Stimulated activated naive CD8-positive, alpha-beta T cell treated with anti-CD3 and anti-CD28 coated beads, Interleukin-15, Interleukin-2, amounts not matched to agents 100 ng/mL and 50 ng/mL, for 24 hours (primary cell): ENCODE results near the gene GPATCH1.
A peak's percentile ranks its signal among the peaks of the same experiment; 100 is the strongest.
"Not testable (repeated sequence)": the region's sequence is repeated elsewhere in the genome, so short reads cannot be mapped to it uniquely, and the experiment has no call there.

Experiments used
- H3K27ac Mint-ChIP-seq: one replicate; pipeline ENCODE4 v1.8.0; 2021; ENCODE audit warnings: mild to moderate bottlenecking, mixed read lengths
- H3K27me3 Mint-ChIP-seq: one replicate; pipeline ENCODE4 v1.8.0; 2021; ENCODE audit warnings: mixed read lengths
- H3K36me3 Mint-ChIP-seq: one replicate; pipeline ENCODE4 v1.8.0; 2021; ENCODE audit warnings: low read depth, mixed read lengths
- H3K4me1 Mint-ChIP-seq: one replicate; pipeline ENCODE4 v1.8.0; 2021; ENCODE audit warnings: low read depth, mixed read lengths
- H3K4me3 Mint-ChIP-seq: one replicate; pipeline ENCODE4 v1.8.0; 2021; ENCODE audit warnings: mild to moderate bottlenecking, mixed read lengths
- H3K9me3 Mint-ChIP-seq: one replicate; pipeline ENCODE4 v1.8.0; 2021; ENCODE audit warnings: mixed read lengths

The GPATCH1 gene

DNA sequence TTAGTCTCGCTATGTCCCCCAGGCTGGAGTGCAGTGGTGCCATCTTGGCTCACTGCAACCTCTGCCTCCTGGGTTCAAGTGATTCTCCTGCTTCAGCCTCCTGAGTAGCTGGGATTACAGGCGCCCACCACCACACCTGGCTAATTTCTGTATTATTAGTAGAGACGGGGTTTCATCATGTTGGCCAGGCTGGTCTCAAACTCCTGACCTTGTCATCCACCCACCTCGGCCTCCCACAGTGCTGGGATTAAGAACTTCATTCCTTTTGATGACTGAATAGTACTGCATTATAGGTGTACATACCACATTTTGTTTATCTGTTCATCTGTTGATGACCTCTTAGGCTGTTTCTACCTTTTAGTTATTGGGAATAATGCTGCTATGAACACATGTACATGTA, 71.6 kb downstream of the GPATCH1 start:
- H3K4me3 Mint-ChIP-seq, H3K27ac Mint-ChIP-seq, H3K9me3 Mint-ChIP-seq, H3K27me3 Mint-ChIP-seq, H3K36me3 Mint-ChIP-seq, H3K4me1 Mint-ChIP-seq: not testable (repeated sequence)

DNA sequence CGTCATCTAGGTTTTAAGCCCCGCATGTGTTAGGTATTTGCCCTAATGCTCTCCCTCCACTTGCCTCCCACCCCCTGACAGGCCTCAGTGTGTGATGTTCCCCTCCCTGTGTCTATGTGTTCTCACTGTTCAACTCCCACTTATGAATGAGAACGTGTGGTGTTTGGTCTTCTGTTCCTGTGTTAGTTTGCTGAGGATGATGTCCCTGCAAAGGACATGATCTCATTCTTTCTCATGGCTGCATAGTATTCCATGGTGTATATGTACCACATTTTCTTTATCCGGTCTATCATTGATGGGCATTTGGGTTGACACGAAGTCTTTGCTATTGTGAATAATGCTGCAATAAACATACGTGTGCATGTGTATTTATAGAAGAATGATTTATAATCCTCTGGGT, 73.3 kb downstream of the GPATCH1 start:
- not testable (repeated sequence) for H3K36me3 Mint-ChIP-seq, H3K27ac Mint-ChIP-seq, H3K27me3 Mint-ChIP-seq, H3K9me3 Mint-ChIP-seq, H3K4me3 Mint-ChIP-seq
- peaks cover 10% of the 10 kb centered on the region for H3K4me1 Mint-ChIP-seq

DNA sequence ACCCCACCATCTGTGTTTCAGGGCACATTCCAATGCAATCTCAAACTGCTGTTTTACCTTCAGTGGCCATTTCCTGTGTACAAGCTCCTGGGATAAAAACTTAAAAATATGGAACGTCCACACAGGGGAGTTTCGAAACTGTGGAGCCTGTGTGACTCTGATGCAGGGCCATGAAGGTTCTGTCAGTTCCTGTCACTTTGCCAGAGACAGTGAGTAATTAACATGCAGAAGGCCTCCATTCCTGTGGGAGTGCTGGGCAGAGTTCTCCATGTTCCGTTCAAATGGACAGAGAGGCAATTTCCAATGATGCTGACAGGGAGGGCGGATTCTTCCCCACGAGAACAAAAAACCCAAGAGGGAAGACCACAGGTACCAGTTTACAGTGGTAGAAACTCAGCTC, 75.4 kb downstream of the GPATCH1 start:
- no peak overlapping the region for H3K27ac Mint-ChIP-seq
- H3K4me1 Mint-ChIP-seq: peaks cover 30% of the 10 kb centered on the region

DNA sequence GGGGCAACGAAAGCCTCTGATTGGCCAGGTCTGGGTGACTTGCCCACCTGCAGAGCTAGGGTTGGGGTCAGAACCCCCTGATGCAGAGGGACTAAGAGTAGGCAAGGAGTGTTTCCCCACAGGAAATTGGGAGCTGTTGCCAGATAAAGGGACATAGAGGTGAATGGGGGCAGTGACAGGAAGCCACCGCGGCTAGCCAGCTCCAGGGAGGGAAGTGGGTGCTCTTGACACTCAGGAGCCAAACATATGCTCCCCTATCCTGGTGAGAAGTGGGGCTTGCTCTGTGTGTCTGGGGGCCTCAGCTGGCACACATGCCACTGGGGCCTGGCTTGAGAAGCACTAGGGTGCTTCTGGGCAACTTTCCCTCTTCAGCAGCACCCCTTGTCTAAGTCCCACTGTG, 76.9 kb downstream of the GPATCH1 start:
- H3K36me3 Mint-ChIP-seq: peaks cover 4% of the 10 kb centered on the region
- peaks cover 33% of the 10 kb centered on the region for H3K4me1 Mint-ChIP-seq
- H3K27me3 Mint-ChIP-seq: no peaks in the 10 kb centered on the region
- no peak overlapping the region for H3K4me3 Mint-ChIP-seq
- no peak overlapping the region for H3K27ac Mint-ChIP-seq
- no peaks in the 10 kb centered on the region for H3K9me3 Mint-ChIP-seq

More for the DNA sequence above, 75.4 kb downstream of the GPATCH1 start:
- Mint-ChIP-seq H3K27me3 (no peaks in the 10 kb centered on the region), H3K4me3 (no peak overlapping the region), H3K9me3 (no peaks in the 10 kb centered on the region), H3K36me3 (peaks cover 4% of the 10 kb centered on the region)

- Mint-ChIP-seq H3K4me1 (peaks cover 33% of the 10 kb centered on the region), H3K36me3 (peaks cover 4% of the 10 kb centered on the region), H3K4me3 (no peak overlapping the region), H3K27me3 (no peaks in the 10 kb centered on the region), H3K9me3 (no peaks in the 10 kb centered on the region), H3K27ac (no peak overlapping the region)
These were observed 77.4 kb downstream of the GPATCH1 start for GRCh38 chr19:33158365-33158764.

DNA sequence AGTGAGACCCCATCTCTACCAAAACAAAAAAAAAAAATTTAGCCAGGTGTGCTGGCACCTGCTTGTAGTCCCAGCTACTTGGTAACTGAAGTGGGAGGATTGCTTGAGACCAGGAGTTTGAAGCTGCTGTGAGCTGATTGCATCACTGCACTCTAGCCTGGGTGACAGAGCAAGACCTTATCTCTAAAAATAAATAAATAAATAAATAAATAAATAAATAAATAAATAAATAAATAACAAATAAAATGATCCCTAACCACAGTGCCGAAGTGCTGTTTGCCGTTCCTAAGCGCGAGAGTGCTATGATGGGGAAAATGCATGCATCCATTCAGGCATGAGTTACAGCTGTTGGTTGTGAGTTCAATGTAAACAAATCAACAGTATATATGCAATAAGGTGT, 78.2 kb downstream of the GPATCH1 start:
- peaks cover 33% of the 10 kb centered on the region for H3K4me1 Mint-ChIP-seq
- no peaks in the 10 kb centered on the region for H3K27me3 Mint-ChIP-seq
- no peak overlapping the region for H3K4me3 Mint-ChIP-seq
- H3K27ac Mint-ChIP-seq: no peak overlapping the region
- H3K36me3 Mint-ChIP-seq: peaks cover 4% of the 10 kb centered on the region
- H3K9me3 Mint-ChIP-seq: no peaks in the 10 kb centered on the region

- Mint-ChIP-seq H3K4me1 (peaks cover 33% of the 10 kb centered on the region), H3K27ac (peak overlapping the region; percentile 92), H3K36me3 (peaks cover 4% of the 10 kb centered on the region), H3K9me3 (no peaks in the 10 kb centered on the region), H3K27me3 (no peaks in the 10 kb centered on the region), H3K4me3 (no peak overlapping the region)
These were observed 78.9 kb downstream of the GPATCH1 start for GRCh38 chr19:33159893-33160292.

GRCh38 chr19:33161201-33161600, 80.2 kb downstream of the GPATCH1 start:
- Mint-ChIP-seq H3K27ac (peak overlapping the region; percentile 92), H3K27me3 (no peaks in the 10 kb centered on the region), H3K4me1 (peaks cover 33% of the 10 kb centered on the region), H3K9me3 (no peaks in the 10 kb centered on the region), H3K4me3 (no peak overlapping the region), H3K36me3 (peaks cover 4% of the 10 kb centered on the region)

DNA sequence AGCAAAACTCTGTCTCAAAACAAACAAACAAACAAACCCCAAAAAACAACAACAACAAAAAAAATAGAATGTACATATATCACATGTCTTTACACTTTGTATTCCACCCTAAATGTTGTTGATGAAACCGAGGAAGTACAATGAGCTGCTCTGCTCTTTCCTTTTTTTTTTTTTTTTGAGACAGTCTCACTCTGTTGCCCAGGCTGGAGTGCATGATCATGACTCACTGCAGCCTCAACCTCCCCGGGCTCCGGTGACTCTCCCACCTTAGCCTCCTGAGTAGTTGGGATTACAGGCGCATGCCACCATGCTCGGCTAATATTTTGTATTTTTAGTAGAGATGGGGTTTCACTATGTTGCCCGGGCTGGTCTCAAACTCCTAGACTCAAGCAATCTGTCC, 82.5 kb downstream of the GPATCH1 start:
- Mint-ChIP-seq H3K36me3 (peaks cover 10% of the 10 kb centered on the region), H3K4me3 (no peak overlapping the region), H3K9me3 (peaks cover 5% of the 10 kb centered on the region), H3K27ac (no peak overlapping the region), H3K27me3 (no peaks in the 10 kb centered on the region), H3K4me1 (peaks cover 25% of the 10 kb centered on the region)

GRCh38 chr19:33166037-33166436, 85.1 kb downstream of the GPATCH1 start:
- not testable (repeated sequence) for H3K4me3 Mint-ChIP-seq, H3K27ac Mint-ChIP-seq, H3K36me3 Mint-ChIP-seq, H3K4me1 Mint-ChIP-seq, H3K27me3 Mint-ChIP-seq, H3K9me3 Mint-ChIP-seq

DNA sequence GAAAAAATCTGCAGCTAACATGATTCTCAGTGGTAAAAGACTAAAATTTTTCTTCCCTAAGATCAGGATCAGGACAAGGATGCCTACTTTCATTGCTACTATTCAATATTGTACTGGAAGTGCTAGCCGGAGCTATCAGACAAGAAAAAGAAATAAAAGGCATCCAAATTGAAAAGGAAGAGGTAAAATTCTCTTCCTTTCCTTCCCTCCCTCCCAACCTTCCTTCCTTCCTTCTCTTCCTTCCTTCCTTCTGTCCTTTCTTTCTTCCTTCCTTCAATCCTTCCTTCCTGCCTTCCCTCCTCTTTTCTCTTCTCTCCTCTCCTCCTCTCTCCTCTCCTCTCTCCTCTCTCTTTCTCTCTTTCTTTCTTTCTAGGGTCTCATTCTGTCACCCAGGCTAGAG, 86.5 kb downstream of the GPATCH1 start:
- Mint-ChIP-seq H3K9me3 (peaks cover 5% of the 10 kb centered on the region), H3K4me3 (no peak overlapping the region)

GRCh38 chr19:33168528-33168927, 87.5 kb downstream of the GPATCH1 start:
- H3K9me3 Mint-ChIP-seq: peaks cover 5% of the 10 kb centered on the region
- H3K27ac Mint-ChIP-seq: no peak overlapping the region
- no peaks in the 10 kb centered on the region for H3K27me3 Mint-ChIP-seq
- no peak overlapping the region for H3K4me3 Mint-ChIP-seq
- peaks cover 5% of the 10 kb centered on the region for H3K36me3 Mint-ChIP-seq
- peaks cover 12% of the 10 kb centered on the region for H3K4me1 Mint-ChIP-seq

More for the DNA sequence above, 86.5 kb downstream of the GPATCH1 start:
- Mint-ChIP-seq H3K36me3 (peaks cover 5% of the 10 kb centered on the region), H3K4me1 (peaks cover 6% of the 10 kb centered on the region), H3K27me3 (no peaks in the 10 kb centered on the region), H3K27ac (no peak overlapping the region)

GRCh38 chr19:33171222-33171795, 90.3 kb downstream of the GPATCH1 start:
- Mint-ChIP-seq H3K9me3 (peaks cover 5% of the 10 kb centered on the region), H3K4me3 (no peak overlapping the region), H3K36me3 (peaks cover 5% of the 10 kb centered on the region), H3K4me1 (peaks cover 23% of the 10 kb centered on the region), H3K27me3 (no peaks in the 10 kb centered on the region), H3K27ac (no peak overlapping the region)

DNA sequence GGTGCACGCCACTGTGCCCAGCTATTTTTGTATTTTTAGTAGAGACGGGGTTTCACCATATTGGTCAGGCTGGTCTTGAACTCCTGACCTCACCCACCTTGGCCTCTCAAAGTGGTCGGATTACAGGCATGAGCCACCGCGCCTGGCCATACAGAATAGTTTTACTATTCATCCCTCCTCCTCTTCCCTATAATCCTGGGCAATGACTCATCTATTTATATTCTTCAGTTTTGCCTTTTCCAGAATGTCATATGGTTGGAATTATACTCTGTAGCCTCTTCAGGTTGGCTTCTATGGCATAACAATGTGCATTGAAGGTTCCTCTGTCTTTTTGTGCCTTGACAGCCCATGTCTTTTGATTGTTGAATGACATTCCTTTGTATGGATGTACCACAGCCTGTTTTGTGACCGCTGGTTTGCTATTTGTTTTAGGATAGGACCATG, 91.0 kb downstream of the GPATCH1 start:
- peaks cover 27% of the 10 kb centered on the region for H3K4me1 Mint-ChIP-seq
- peaks cover 5% of the 10 kb centered on the region for H3K9me3 Mint-ChIP-seq
- peaks cover 9% of the 10 kb centered on the region for H3K36me3 Mint-ChIP-seq
- H3K27me3 Mint-ChIP-seq: peaks cover 3% of the 10 kb centered on the region
- H3K4me3 Mint-ChIP-seq: no peak overlapping the region
- no peak overlapping the region for H3K27ac Mint-ChIP-seq

DNA sequence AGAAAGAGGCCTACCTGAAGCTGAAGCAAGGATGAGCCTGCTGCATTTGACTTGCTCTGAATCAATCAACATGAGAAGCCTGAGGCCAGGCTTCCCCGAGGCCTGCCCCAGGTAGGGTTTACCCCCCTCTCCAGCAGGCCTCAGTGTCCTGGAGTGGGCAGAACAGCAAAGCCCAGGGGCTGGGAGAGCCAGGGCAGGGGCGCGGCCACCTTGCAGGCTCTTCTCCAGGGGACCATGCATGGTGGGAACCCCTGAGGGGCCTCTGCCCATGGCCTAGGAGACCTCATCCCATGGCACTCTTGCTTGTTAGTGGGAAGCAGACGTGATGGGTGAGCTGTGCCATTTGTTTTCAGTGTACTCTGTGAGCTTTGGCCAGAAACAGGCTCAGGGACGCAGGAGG, 93.2 kb downstream of the GPATCH1 start:
- Mint-ChIP-seq H3K9me3 (no peaks in the 10 kb centered on the region), H3K27ac (no peak overlapping the region), H3K4me1 (peaks cover 38% of the 10 kb centered on the region), H3K36me3 (peaks cover 4% of the 10 kb centered on the region), H3K4me3 (no peak overlapping the region), H3K27me3 (peaks cover 4% of the 10 kb centered on the region)

DNA sequence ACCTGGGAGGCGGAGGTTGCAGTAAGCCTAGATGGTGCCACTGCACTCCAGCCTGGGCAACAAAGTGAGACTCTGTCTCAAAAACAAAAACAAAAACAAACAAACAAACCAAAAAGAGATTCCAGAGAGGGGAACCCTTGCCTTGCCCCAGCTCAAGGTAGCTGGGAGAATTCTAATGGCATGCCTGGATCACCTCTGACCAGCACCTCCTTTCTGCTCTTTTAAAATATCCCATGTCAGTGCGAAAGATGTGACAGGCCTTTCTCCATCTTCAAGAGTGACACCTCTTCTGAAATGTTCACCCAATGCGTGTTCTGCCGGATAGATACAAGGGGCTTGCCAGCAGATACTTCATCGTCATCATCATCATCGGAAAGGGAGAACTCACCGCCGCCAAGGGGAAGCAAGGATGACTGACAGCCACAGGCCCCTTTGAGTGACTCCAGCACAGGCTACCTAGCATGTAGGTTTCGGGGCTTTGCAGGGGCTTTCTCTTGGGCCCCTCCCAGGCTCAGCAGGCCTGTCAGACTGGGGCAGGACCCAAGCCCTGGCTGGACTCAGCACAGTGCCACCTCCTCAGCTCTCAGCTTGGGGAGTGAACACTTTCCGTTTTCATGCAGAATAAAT, 94.3 kb downstream of the GPATCH1 start:
- Mint-ChIP-seq H3K4me3 (peak overlapping the region; percentile 90), H3K27ac (no peak overlapping the region), H3K4me1 (peaks cover 38% of the 10 kb centered on the region)

More for the DNA sequence above, 94.3 kb downstream of the GPATCH1 start:
- peaks cover 4% of the 10 kb centered on the region for H3K27me3 Mint-ChIP-seq
- H3K36me3 Mint-ChIP-seq: peaks cover 4% of the 10 kb centered on the region
- H3K9me3 Mint-ChIP-seq: no peaks in the 10 kb centered on the region
